ENCODE results near the gene SLC49A4.
A peak's percentile ranks its signal among the peaks of the same experiment; 100 is the strongest.

SLC49A4 gene

DNA sequence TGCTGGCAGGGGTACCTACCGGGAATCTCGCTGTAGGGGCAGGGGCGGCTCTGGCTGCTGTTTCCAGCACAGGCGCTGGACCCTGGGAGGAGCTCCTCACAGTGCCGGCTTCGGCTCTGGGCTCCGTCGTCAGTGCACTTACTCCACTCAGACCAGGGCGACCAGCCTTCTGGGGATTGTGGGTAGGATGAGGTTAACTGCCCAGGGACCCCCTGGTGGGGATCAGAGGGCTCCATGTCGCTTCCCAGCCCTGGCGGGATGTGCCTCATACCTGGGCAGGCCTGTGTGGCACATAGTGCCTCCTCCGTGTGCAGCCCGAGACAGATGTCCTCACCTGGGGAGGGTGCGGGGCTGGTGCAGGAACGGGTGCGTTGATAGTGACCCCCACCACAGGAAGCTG is 117.0 kb downstream of the SLC49A4 start:
- DNase-seq = no peak

DNA sequence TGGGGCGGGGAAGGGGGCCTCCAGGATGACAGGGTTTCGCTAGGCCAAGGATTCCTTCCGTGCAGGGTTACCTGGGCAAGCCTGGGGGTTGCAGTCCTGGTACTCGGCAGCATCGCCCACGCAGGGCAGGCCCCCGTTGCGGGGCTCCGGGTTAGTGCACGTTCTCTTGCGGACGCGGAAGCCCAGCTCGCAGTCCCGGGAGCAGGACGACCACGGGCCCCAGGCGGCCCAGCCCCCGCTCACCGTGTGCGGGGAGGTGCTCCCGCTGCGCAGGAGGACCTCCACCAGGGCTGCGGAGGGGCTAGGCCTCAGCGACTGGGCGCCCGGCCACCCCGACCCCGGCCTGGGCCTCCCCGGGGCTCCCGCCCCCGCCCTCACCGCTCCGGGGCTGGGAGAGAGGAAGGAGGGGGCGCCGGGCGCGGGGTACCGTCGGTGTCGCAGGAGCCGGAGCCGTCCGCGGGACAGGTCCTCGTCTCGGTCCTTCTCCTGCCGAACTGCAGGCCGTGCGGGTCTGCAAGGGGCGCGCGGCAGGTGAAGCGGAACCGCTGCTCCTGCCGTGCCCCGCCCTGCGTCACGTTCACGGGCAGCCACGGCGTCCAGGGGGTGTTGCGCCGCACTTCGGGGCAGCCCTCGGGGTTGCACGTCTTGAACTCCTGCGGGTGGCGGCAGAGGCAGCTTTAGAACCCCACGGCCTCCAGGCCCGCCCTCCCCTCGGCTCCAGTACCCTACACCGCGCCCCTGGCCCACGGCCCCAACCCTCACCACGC is 118.1 kb downstream of the SLC49A4 start:
- no peak for DNase-seq

DNA sequence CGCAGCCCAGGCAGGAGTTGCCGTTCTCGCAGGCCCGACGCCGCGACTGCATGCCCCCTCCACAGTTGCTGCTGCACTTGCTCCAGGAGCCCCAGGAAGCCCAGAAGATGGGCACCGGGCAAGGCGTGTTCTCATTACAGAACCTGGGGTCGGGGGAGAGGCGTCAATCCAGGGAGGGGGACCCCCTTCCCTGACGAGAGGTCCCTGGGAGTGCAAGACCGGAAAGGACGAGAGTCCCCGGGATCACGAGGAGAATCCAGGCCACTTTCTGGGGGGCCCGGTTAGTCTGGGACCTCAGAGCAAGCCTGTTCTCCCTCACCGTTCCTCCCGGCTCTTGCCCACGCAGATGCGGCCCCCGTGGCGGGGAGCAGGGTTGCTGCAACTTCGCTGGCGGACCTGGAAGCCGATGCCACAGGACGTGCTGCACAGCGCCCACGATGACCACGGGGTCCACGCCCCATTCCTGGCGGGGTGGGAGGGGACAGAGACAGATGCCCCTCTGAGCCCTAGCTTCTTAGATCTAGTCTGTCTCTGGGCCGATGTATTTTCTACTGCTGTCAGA is 118.8 kb downstream of the SLC49A4 start:
- no peak for DNase-seq

DNA sequence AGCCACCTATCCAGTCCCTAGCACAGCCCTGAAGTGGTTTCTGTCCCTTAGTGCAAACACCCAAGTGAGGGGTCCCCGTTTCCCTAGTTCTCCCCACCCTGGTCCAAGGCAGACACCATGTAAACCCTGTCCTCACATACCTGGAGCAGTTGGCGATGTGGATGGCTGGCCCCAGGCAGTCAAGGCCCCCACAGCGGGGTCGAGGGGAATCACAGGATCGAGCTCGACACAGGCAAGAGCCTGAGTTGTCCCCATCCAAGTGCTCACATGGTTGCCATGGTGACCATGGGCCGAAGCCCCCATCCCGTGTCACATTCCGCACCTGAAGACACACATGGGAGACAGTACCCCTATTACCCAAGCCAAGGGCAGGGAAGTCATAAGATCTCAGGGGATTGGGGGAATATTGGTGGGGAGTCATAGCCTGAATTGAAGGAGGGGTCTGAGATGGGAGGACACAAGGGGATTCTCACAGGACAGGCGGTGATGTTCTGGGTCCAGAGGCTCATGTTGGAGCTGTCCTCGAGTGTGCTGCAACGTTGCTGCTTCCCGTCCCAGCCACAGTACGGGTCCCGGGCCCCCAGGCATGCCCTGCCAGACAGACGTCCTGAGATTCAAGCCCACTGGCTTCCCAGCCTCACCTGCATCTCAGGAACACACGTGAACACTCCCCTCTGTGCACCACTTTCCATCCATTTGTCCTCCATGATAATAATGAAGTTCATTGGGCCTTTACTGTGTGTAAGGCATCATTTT is 120.6 kb downstream of the SLC49A4 start:
- DNase-seq = no peak

DNA sequence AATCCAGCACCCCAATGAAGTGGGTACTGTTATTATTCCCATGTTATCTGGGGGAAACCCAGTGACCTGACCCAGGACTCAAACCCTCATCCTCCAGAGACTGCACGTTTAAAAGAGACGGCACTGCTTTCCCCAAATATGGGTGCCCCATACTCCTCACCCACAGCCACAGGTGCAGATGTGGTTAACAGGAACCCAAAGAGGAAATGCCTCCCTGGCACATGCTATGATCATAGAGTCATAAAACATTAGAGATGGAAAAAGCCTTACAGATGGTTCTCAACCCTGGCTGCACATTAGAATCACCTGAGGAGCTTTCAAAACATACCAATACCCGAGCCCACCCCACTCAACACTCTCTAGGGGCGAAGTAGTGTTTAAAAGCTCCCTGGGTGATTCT is 121.2 kb downstream of the SLC49A4 start:
- no peak for DNase-seq

DNA sequence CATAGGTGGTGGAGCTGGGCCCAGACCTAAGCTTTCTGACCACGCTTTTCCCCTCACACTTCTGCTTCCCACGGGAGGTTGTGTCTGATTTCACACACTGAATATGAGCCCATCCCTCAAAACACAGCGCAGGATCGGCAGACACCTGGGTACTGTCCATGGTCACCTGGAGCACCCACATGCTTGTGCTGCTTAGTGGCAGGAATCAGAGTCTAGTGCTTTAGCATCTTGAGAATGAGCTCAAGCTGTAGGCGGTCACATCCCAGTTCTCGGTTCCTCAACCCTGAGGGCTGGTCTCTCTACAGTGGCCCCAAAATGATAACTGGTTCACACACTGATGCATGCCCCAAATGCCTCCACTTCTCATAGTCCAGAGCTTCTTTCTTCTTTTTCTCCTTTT is 121.7 kb downstream of the SLC49A4 start:
- no peak for DNase-seq

DNA sequence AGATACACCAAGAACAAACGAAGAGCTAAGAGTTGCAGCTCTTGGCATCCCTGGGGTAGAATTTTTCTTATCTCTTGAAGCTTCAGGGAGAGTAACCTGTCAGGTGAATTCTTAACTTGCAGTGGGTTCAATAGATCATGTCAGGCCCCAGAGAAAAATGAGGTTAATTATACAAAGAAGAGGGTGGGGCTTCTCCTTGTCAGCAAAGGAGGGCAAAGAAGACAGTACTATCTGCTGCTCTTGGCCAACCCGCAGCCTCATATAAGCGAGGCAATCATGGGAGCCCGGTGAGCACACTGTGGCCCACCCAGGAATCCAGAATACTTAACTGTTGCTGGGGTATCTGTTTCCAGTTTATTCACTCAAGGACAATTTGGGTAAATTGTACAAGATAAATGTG is 122.5 kb downstream of the SLC49A4 start:
- no peak for DNase-seq

DNA sequence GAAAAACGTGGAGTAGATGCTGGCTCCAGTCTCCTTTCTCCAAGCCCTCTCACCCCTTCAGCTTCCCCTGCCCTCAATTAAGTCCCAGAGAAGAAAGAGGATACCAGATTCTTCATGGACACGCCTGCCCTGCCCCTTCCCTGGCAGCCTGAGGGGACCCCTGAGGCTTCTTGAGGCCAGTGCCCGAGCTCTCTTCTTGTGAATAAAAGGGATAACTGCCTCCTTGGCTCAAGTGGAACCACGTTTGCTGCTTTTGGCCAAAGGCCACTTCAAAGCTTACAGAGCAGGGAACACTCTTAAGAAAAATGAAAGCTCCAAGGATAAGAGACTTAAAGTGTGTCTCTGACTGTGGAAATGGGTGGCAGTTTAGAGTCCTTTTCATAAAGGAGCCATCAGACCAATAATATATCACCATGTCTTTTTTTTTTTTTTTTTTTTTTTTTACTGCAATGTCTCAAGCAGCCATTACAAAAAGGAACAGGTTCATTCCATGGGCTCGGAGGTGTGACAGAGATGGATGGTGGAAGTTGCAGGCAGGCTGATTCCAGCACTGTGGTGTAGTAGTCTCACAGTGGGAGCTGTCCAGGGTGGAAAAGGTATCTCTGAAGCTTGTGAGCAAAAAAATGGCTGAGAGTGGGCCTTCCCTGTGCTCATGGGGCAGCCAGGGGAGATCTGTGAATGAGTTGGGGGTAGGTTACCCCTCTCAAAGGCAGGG is 123.9 kb downstream of the SLC49A4 start:
- DNase-seq = no peak

DNA sequence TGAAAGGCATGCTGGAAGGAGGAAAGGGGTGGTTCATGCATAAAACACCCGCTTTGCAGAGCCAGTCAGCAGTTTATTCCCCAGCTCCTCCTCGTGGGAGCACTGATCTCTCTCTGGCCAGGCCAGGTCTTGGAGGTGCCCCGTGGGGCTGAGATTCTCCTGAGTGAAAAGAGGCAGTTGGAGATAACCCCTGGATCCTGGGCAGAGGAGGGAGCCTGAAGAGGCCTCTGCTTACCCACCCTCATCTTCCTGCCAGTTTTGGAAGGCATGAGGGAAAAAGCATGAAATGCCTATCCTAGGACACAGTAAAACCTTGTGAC is 124.4 kb downstream of the SLC49A4 start:
- DNase-seq = no peak

DNA sequence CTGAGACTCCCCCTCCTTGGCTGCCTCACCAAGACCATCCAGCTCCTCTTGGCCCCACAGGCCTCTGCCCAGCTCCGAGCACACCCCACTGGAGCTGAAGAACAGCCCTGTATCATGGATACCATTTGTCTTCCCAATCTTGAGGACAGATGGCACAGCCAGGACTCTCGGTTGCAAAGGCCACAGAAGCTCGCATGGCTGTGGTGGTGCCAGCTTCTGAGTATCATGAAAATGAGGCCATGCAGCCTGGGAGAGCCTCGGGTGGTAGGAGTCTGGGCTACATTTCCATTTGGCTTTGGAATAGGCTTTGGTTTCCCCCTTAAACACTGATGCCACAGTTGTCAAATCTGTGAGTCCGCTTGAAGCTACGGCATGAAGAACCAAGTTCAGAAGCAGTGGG is 126.1 kb downstream of the SLC49A4 start:
- no peak for DNase-seq

DNA sequence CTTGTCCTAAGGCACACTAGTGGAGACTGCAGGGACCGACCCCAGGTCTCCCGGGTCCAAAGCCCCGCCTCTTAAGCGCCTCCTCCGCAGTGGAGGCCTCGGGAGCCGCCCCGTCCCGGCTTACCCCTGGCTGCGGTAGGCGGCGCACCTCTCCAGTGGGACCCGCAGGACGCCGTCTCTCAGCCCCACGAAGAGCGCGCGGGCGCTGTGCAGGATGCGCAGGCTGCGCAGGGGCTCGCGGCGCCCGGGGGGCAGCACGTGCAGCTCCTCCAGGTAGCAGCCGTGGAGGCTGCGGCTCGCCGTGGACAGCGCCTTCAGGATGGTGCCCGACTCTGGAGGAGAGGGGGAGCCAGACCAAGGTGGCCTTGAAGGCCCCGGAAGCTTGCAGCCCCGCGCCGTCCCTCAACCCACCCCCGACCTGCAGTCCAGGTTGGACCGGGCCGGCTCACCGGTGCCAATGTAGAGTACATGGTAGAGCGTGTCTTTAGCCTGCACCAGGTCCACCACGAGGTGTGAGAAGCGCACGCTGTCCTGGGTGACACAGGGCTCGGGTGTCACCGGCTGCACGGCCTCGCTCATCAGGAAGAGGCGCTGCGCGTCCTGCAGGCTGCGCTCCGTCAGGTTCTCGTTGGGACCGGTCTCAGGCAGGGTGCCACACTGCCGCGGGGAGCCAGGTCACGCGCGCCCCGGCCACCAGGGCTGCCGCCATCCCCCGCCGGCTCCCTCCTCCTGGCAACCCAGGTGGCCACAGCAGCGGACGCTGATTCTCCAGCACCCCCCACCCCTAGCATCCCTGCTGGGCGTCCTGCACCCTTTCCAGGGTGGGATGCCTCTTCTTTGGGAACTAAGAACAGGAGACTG is 127.2 kb downstream of the SLC49A4 start:
- peak; percentile 52 to 69 for DNase-seq

DNA sequence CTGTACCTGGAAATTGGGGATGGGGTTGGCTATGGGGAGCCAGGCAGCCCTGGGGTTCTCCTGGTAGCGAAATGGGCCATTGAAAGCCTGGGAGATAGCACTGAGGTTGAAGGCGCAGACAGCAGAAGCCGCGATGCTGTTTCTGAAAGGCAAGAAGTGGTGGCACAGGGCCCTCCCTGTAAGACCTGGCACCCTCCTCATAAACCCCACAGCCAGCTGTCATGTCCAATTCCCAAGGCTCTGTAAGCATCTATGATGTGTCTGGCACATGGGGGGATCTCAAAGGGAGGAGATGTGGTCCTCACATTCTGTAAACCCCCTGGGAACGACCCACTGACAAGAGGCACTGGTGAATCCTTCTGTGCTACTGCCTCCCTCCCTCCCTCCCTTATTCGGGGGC is 128.7 kb downstream of the SLC49A4 start:
- no peak for DNase-seq

DNA sequence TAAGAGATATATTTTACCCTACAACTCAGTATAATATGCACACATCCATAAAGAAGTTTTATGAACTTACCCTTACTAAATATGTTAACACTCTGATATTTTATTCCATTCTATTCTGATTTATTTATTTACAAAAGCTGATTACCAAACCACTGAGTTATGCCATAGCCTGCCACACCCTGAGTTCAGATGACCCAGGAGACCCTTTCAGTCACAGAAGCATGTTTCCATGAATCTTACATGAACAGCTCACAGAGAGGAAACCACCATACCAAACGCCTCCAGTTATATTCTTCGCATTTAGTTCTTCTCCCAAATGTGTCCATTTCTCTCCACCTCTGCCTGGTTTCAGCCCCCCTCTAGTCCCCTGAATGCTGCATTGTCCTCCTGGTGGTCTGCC is 129.2 kb downstream of the SLC49A4 start:
- DNase-seq = no peak

DNA sequence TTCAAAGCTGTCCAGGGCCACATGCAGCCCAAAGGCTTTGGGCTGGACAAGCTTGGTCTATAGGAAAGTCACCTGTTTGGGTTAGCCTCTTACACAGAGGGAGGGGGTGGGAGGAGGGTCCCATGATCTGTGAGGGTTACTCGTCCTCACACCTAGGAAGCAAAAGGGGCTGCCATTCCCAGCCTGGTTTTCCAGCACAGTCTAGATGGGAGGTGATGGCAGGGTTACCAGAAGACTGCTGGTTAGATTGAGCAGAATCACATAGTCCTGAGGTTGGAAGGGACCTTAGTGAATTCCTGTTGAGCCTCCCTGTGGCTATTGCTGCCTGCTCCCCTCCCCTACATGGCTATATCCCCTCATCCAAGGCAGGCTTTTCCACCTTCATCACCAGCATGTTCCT is 130.9 kb downstream of the SLC49A4 start:
- no peak for DNase-seq

DNA sequence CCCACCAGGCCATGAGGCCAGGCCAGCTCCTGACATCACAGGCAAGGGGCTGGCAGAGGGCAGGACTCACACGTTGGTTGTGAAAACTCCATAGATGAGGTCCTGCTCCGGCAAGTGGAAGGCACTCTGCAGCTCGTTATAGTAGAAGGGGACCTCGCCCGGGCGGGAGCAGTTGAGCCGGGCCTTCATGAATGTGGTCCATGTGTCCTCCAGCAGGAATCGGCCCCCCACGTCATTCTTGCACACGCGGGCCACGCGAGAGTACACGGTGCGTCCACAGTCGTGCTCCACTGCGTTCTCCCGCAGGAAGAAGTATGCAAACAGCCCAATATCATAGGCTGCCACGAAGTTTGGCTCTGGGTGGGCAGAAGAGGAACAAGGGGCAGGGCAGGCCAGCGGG is 131.5 kb downstream of the SLC49A4 start:
- DNase-seq = no peak

DNA sequence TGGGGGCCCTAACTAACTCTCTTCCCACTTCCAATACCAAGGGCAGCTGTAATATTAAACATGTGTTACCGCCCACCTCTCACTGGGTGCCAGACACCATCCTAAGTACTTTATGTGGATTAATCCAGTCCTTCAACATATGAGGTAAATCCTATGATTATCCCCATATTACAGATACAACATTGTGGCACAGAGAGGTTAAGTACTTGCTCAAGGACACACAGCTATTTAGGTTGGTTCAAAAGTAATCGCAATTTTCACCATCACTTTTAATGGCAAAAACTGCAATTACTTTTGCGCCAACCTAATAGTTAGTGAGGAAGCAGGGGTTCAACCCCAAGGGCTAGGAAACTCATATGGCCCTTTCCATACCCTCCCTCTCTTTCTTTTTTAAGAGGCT is 131.9 kb downstream of the SLC49A4 start:
- no peak for DNase-seq

DNA sequence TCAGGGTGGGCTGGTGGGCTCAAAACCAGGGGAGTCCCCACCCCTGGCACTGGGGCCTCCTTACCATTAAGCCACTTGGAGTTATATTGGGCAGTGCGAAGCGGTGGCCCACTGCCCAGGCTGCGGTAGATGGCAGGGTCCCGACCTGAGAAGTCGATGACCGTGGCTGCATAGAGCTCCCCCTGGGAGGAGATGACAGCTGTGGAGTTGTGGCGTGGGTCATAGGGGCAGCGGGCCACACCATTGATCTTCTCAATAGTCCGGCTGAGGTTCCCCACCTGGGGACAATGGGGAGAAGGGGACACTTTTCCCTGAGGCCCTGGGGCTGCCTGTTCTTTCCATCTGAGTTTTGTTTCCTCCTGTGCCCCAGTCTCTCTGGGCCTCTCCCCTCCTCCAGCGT is 132.9 kb downstream of the SLC49A4 start:
- no peak for DNase-seq

DNA sequence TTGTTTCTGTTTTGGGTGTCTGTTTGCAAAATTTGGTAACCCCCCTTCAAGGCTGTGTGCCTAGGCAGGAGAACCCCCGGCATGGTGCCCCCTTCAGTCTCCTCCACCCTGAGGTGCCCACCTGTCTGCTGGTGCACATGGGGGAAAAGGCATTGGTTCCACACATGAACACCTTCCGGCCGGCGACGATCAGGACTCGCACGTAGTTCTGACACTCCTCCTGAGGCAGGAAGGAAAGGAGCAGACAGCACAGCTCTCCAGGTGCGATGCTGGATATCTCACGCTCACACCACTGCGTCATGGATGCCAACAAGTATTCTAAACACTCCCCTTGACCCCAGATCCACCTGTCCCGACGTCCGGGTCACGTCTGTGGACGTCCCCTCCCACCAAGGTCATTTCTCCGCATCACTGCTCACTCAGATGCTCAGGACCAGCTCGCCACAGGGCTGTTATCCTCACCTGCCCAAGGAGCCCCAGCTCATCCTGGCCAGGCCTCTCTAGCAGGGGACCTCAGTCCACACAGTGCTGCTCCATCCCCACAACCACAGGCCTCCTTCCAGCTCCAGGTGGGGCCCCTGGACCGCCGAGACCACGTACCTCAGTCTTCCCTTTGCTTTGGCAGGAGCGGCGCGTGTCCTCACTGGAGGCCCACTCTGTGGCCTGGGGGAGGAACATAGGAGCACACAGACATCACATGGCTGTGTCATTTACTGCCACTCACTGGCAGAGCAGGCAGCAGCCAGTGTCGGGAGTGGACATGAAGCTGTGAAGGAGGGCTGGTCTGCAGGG is 133.7 kb downstream of the SLC49A4 start:
- no peak for DNase-seq

DNA sequence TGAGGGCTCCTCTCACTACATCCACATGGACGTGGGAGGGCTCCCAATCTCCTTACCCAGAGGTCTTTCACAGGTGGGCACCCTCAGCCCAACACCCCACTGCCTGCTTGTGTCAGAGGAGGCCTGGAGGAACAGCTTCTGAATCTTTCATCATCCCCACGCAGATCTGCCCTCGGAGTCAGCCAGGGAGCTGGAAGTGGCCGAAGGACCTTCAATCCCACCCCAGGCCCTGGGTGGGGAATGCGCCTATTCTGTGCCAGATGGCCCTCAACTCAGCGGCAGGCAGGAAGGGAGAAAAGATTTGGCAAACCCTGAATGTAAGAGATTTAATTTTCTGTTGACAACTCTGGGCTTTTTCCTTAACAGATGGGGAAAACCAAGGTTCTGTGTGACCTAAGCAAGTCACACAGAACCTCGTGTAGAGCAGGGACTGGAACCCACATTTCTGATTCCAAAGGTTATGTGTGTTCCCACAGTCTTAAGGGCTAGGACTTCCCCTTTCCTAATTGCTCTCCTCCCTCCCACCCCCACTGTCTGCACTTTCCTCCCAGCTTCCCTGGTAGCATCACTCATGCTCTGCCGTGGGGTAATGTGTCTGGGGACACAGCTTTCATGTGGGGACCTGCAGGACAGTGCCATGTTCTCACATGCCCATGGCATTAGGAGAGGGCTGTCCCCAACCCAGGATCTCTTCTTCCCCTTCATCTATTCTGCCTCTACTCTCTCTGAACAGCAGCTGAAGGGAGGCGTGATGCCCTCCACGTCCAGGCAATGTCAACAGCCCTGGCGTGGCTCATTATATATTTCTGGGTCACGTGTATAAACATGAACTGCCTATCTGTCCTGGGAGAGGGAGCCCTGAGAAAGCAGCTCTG is 134.6 kb downstream of the SLC49A4 start:
- no peak for DNase-seq

DNA sequence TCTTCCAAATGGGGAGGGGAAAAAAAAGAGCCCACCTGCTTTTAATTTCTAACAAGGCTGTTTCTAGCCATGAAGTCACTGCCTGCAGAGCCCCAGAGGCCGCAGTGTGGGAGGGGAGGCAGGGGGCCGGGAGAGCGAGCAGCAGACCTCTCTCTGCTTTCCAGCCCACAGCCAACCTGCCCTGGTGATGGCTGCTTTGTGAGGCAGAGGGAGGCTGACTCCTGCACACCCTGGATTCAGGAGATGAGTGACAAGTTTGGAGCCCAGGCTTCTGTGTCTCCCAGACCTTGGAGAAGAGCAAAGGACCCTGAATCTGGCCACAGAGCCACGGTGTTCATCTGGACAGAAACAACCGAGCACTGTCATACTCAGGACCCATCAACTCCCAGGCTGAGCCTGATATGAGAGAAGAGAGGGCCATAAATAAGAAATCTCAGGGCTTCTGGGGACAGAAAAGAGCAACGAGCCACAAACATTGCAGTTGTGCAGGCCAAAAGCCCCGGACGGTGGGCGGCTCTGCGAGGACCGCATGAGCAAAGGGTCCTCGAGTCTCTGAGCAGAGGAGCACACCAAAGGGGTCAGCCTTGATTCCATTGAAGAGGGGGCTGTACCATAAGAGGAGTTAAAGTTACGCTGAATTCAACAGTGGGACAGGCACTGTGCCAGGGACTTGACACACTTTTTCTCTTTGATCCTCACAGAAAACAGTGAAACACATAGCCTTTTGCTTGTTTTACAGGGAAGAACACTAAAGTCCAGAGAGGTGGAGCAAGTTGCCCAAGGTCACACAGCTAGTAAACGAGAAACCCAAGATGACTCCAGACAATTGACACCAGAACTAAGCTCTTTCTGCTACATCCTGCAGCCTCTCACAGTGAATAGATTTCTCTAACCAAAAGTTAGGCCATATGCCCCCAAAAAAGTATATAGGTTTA is 135.5 kb downstream of the SLC49A4 start:
- no peak for DNase-seq

All from activated T-cell treated with anti-CD3 and anti-CD28 coated beads, Interleukin-2, amount 50 U/mL, for 48 hours (primary cell).